Epidermal melanocyte (primary cell): ENCODE results near the gene TMEM54.

Experiments
- DNase-seq: peaks from one replicate; pipeline ENCODE4 v3.0.0; 2011; ENCODE audit warnings: low spot score; ENCODE audit not compliant: insufficient read length

The TMEM54 gene

GRCh38 chr1:32895325-32896215 lies 5.6 kb downstream of the TMEM54 start:
- DNase-seq, result no peak

- DNase-seq, result no peak
Observed at GRCh38 chr1:32894681-32895080, 6.5 kb downstream of the TMEM54 start.

- no peak for DNase-seq
Observed at GRCh38 chr1:32894019-32894600, 7.1 kb downstream of the TMEM54 start.

GRCh38 chr1:32893198-32894018 lies 7.8 kb downstream of the TMEM54 start:
- DNase-seq, result no peak

- DNase-seq, result no peak
Observed at GRCh38 chr1:32892368-32893197, 8.6 kb downstream of the TMEM54 start.

- no peak for DNase-seq
Observed at GRCh38 chr1:32891630-32892029, 9.6 kb downstream of the TMEM54 start.

GRCh38 chr1:32891241-32891570 lies 10.0 kb downstream of the TMEM54 start:
- DNase-seq, result no peak

GRCh38 chr1:32890516-32891240 lies 10.5 kb downstream of the TMEM54 start:
- no peak for DNase-seq

GRCh38 chr1:32889731-32890278 lies 11.4 kb downstream of the TMEM54 start:
- no peak for DNase-seq

- DNase-seq, result no peak
Observed at GRCh38 chr1:32888677-32889420, 12.3 kb downstream of the TMEM54 start.

- no peak for DNase-seq
Observed at GRCh38 chr1:32888134-32888533, 13.1 kb downstream of the TMEM54 start.

- DNase-seq, result no peak
Observed at GRCh38 chr1:32887623-32888022, 13.6 kb downstream of the TMEM54 start.

- no peak for DNase-seq
Observed at GRCh38 chr1:32886828-32887414, 14.3 kb downstream of the TMEM54 start.

- DNase-seq, result no peak
Observed at GRCh38 chr1:32886004-32886827, 15.0 kb downstream of the TMEM54 start, which contains the start of gene HPCA. Gene HPCA (plus strand): TSS chr1:32886491. CDS start chr1:32888899, 2,408 bp downstream.

- no peak for DNase-seq
Observed at GRCh38 chr1:32885676-32886003, 15.5 kb downstream of the TMEM54 start.

GRCh38 chr1:32884726-32885125 lies 16.5 kb downstream of the TMEM54 start:
- DNase-seq, result no peak

GRCh38 chr1:32884032-32884372 lies 17.2 kb downstream of the TMEM54 start:
- no peak for DNase-seq

- DNase-seq, result no peak
Observed at GRCh38 chr1:32883338-32884031, 17.7 kb downstream of the TMEM54 start.
